Naive B cell (primary cell): ENCODE data around the gene FERMT3. TPM values are rescaled to one million over a fixed set of nuclear protein-coding genes. Genes with fewer than 3 reads are reported as not detected.
"Not testable (repeated sequence)": the region's sequence is repeated elsewhere in the genome, so short reads cannot be mapped to it uniquely, and the experiment has no call there.

Experiments
- ATAC-seq, 2 donors: fragments of 150-1000 bp; cut with Tn5 transposase; 2 replicates each; pipeline ENCODE4 v1.10.0; 2021; ENCODE audit warnings: low read depth in 2 of 2, mild to moderate bottlenecking in 2 of 2, moderate library complexity in 2 of 2
- DNase-seq: peaks from one replicate; pipeline ENCODE4 v3.0.0; 2022
- H3K27ac Mint-ChIP-seq, 6 donors: one replicate each; pipeline ENCODE4 v1.8.0; 2020 to 2022; ENCODE audit warnings: mild to moderate bottlenecking in 6 of 6, mixed read lengths in 6 of 6, moderate library complexity in 5 of 6, inconsistent platforms in 2 of 6
- H3K27me3 Mint-ChIP-seq, 3 donors: one replicate each; pipeline ENCODE4 v1.8.0; 2021 to 2022; ENCODE audit warnings: mixed read lengths in 3 of 3, mild to moderate bottlenecking in 1 of 3
- H3K36me3 Mint-ChIP-seq, 2 donors: one replicate each; pipeline ENCODE4 v1.8.0; 2020 to 2022; ENCODE audit warnings: mixed read lengths in 2 of 2, inconsistent platforms in 1 of 2, mild to moderate bottlenecking in 1 of 2
- H3K4me1 Mint-ChIP-seq, 3 donors: one replicate each; pipeline ENCODE4 v1.8.0; 2020 to 2022; ENCODE audit warnings: mixed read lengths in 3 of 3, inconsistent platforms in 1 of 3, mild to moderate bottlenecking in 1 of 3, moderate library complexity in 1 of 3
- H3K4me3 Mint-ChIP-seq, 8 donors: one replicate each; pipeline ENCODE4 v1.8.0; 2020 to 2022; ENCODE audit warnings: mild to moderate bottlenecking in 8 of 8, mixed read lengths in 8 of 8, moderate library complexity in 8 of 8, inconsistent platforms in 2 of 8
- H3K9me3 Mint-ChIP-seq, 7 donors: one replicate each; pipeline ENCODE4 v1.8.0; 2020 to 2022; ENCODE audit warnings: mixed read lengths in 7 of 7, mild to moderate bottlenecking in 5 of 7, inconsistent platforms in 2 of 7, moderate library complexity in 1 of 7
- polyA plus RNA-seq, 6 donors: library from polyadenylated mRNA; unstranded; fragments of 300-500 nt; fragmentation: Illumina TruSeq; gene quantifications; one replicate each; pipeline ENCODE4 v1.2.3, GENCODE V29; 2021; ENCODE audit warnings: low read depth in 6 of 6

Gene FERMT3
- polyA plus RNA-seq, 6 donors from 2014 or later: 98.6 to 148 (median 118) TPM

DNA sequence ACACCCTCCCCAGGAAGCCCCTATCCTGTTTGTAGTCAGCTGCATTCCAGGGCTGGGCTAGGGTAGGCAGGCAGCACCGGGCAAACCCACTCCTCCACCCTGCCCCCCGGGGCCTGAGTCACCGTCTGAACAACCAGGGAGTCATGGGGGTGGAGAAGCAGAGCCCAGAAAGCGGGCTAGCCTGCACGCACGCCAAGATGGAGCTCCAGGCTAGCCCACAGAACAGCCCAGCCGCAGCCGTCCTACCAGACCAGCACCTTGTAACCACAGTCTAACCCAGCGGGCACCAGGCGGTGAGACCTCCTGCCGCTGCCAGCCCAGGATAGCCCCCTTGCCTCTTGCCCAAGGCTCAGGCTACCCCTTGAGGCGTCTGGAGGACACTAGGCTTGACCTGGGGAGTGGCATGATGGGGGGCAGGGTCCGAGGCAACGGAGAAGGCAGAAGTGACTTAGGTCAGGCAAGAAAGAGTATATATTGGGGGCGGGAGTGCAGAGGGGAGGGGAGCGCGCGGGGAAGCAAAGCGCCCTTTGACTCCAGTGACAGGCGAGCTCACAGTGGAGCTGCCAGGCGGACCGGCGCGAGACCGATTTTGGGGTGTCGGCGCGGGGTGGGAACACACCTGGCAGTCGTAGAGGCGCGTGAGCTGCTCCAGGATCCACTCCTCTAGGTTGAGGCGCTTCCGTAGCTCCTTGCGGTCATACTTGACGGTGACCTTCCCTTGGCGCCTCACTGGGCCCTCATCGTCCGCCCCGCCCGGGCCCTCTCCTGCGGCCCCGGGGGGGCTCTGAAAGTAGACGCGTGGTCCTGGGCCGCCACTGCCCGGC, 39.5 kb downstream of the FERMT3 start:
- ATAC-seq: no peak
- H3K9me3 Mint-ChIP-seq: no peaks in the 10 kb centered on the region
- peak overlapping the region; percentile 89 to 96 (median 94) for H3K27ac Mint-ChIP-seq
- H3K4me3 Mint-ChIP-seq: peak overlapping the region; percentile 85 to 95 (median 90)
- no peaks in the 10 kb centered on the region for H3K27me3 Mint-ChIP-seq
- DNase-seq: peak; percentile 50
- H3K36me3 Mint-ChIP-seq: no peaks in the 10 kb centered on the region
- peaks cover 34 to 70% (median 45%) of the 10 kb centered on the region in 3 donors for H3K4me1 Mint-ChIP-seq

DNA sequence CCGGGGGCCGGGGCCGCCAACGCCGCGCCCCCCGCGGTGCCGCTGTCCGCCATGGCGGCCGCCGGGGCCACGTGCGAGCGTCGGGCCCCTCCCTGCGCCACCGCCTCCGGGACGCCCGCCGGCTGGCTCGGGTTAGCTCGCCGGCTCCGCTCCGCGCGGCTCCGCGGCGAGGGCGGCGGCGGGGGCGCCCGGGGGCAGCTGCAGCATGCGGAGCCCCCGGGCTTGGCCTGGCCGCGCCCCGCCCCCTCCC, 40.0 kb downstream of the FERMT3 start:
- peak; percentile 20 to 24 for ATAC-seq
- H3K4me3 Mint-ChIP-seq: peak overlapping the region; percentile 85 to 94 (median 92)
- peak overlapping the region in 2 of 6 donors; percentile 90 to 91 for H3K27ac Mint-ChIP-seq
- peaks cover 29 to 67% (median 42%) of the 10 kb centered on the region in 3 donors for H3K4me1 Mint-ChIP-seq
- not testable (repeated sequence) for H3K27me3 Mint-ChIP-seq, H3K9me3 Mint-ChIP-seq, DNase-seq, H3K36me3 Mint-ChIP-seq

DNA sequence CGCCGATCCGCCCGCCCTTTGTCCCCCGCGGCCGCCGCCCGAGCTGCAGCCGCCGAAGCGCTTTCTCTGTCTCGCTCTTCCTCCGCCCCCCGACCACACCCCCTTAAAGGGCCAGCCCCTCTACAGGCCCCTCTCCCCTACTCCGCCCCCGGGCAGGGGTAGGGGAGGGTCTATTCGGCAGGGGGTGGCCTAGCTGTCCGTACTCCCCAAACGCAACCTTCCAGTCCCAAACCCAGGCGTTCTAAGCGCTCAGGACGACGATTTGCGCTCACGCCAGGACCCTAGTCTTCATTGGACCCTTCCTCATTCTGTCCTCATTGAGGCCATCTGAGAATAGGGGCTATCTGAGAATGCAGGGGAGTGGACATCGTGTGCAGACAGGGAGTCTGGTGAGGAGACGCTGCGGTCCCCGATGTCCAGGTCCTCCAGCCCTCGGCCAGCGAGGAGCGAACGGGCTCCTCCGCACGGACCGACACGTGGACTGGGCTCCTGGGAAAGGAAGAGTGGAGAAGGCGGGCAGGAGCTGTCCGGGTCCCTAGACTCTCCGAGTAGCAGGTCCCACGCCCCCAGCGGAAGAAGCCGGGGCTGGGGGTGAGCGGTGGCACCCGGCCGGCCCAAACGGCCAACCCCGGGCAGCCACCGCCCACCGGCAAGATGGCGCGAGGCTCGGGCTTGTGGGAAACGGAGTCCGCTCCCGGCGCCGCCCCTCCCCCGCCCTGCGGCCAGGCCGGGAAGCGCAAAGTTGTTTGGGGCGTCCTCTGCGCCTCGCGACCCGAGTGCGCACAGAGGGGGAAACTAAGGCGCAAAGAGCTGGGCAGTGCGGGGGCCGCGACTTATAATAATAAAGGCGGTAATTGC, 40.6 kb downstream of the FERMT3 start, which contains the start of gene PPP1R14B:
Gene PPP1R14B (minus strand): TSS at position 73 of the 858 bp plus-strand sequence. CDS start 270 bp downstream, outside the sequence.
- Mint-ChIP-seq H3K4me3 (peak within 1 kb of the TSS; percentile 85 to 95 (median 92)), H3K4me1 (peaks cover 32 to 68% (median 47%) of the 10 kb centered on the region in 3 donors)

DNA sequence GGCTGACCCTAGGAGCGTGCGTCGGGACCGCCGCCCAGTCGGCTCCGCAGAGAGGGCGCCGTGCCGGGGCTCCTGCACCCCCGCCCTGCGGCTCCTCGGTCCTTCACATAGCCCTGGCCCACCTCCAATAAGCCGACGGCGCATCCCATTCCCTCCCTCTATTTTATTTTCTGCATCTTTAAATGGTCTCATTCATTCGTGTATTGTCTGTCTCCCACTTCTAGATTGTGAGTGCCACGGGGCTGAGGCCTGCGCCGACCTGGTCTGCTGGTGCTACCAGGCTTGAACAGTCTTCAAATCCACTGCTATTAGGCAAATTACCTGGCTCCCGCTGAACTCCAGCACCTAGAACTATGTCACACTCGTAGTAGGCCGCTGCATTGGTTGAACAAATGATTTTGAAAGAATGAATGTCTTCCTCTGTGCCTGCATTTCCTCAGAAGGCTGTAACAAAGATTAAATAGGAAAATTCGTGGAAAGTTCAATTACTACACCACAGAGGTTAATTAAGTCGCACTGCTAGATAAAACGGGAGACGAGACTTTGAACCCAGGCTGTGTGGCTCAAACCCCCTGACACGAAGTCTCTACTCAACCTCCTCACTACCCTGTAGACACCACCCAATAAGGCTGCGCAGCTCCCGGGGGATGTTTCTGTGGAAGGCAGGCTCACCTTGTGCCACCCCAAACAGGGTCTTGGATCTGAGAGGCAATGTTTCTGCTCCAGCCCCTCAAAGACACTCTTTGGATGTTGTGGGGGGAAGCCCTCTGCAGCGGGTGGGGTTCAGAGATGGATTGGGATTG, 41.4 kb downstream of the FERMT3 start:
- Mint-ChIP-seq H3K27me3 (no peaks in the 10 kb centered on the region), H3K4me3 (peak overlapping the region; percentile 72 to 93 (median 88)), H3K4me1 (peaks cover 36 to 64% (median 45%) of the 10 kb centered on the region in 3 donors), H3K9me3 (no peaks in the 10 kb centered on the region), H3K27ac (peak overlapping the region in 4 of 6 donors; percentile 26 to 90 (median 84)), H3K36me3 (no peaks in the 10 kb centered on the region)
- DNase-seq: no peak
- no peak for ATAC-seq

More for the DNA sequence above, 40.6 kb downstream of the FERMT3 start, which contains the start of gene PPP1R14B:
- peak; percentile 69 to 71 for ATAC-seq
- Mint-ChIP-seq H3K36me3 (no peaks in the 10 kb centered on the region), H3K27me3 (no peaks in the 10 kb centered on the region), H3K27ac (peak within 1 kb of the TSS; percentile 89 to 96 (median 94)), H3K9me3 (no peaks in the 10 kb centered on the region)
- peak; percentile 81 for DNase-seq

DNA sequence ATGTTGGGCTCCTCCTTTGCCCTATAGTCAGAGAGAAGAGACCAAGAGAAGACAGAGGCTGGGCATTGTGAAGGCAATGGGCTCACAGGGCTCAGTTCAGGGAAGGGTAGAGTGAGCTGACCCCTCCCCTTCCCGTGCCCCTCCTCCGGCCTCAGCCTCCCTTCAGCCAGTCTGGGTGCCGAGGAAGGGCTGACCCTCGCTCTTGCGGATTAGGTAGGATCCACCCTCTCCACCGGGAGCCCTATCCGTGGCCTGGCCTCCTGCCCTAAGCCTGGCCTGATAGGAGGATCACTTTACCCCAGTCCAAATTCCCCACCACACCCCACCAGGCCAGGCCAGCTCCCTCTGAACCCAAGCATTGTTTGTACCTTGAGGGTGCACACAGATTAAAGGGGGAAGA, 42.1 kb downstream of the FERMT3 start:
- H3K36me3 Mint-ChIP-seq: no peaks in the 10 kb centered on the region
- DNase-seq (no peak), ATAC-seq (no peak)
- H3K27me3 Mint-ChIP-seq: no peaks in the 10 kb centered on the region
- peaks cover 31 to 57% (median 42%) of the 10 kb centered on the region in 3 donors for H3K4me1 Mint-ChIP-seq
- H3K4me3 Mint-ChIP-seq: peak overlapping the region in 6 of 8 donors; percentile 34 to 93 (median 88)
- no peaks in the 10 kb centered on the region for H3K9me3 Mint-ChIP-seq
- no peak overlapping the region for H3K27ac Mint-ChIP-seq

DNA sequence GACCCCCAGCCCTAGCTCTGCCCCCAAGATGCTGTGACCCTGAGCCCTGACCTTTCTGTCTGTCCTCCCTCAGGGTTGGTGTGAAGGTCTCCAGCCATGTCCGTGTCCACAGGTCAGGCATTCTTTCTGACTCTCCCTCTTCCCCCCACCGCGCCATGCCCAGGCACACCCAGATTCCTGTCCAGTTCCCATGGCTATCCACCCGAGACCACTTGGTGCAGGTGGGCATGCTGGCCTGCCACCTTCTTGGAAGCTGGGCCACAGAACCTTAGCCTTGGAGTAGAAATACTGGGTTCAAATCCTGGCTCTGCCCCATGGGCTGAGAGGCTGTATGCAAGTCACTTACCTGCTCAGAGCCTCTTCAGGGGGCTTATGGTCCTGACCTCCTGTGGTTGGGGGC, 42.5 kb downstream of the FERMT3 start:
- Mint-ChIP-seq H3K9me3 (no peaks in the 10 kb centered on the region), H3K4me3 (peak overlapping the region in 5 of 8 donors; percentile 19 to 93 (median 62)), H3K27me3 (no peaks in the 10 kb centered on the region), H3K27ac (peak overlapping the region in 1 of 6 donors; percentile 83), H3K4me1 (peaks cover 31 to 53% (median 40%) of the 10 kb centered on the region in 3 donors), H3K36me3 (no peaks in the 10 kb centered on the region)
- DNase-seq (no peak), ATAC-seq (no peak)

DNA sequence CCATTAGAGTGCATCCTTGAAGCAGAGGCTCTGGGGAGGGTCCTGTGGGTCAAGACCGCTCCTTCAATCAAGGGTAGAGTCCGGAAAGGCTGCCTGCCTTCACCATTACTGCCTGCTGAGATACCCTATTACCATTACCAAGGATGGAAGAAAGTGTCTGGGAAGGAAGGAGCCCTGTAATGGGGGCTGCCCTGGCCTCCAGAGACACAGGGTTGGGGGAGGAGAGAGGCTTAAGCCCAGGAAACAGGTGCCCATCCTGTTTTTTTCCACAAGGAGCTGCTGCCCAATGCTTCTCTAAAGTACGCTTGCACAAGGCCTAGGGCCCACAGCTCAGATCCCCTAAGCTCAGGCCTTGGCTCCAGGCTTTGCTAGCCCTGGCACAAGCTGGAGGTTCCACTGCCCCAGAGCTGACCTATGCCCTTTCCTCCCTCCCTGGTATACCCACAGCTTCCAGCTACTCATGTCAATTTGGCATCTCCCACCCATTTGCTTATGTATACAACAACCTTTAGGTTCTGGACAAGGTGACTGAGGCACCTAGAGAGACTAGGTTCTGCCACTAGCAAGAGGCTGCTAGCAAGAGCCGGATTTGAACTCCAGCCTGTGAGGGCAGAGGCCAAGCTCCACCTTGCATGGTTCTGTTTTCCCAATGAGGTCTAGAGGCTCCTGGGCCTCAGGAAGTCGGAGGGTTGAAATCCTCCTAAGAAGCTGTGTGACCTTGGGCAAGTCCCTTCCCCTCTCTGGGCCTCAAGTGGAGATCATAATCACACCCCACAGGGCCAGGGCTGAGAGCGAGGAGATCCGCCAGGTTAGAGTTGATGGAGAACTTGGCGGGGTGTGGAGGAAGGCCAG, 43.3 kb downstream of the FERMT3 start:
- no peak for ATAC-seq
- Mint-ChIP-seq H3K36me3 (no peaks in the 10 kb centered on the region), H3K9me3 (no peaks in the 10 kb centered on the region), H3K27ac (peak overlapping the region in 4 of 6 donors; percentile 38 to 89 (median 71)), H3K27me3 (no peaks in the 10 kb centered on the region), H3K4me3 (peak overlapping the region; percentile 47 to 90 (median 52)), H3K4me1 (peaks cover 31 to 52% (median 37%) of the 10 kb centered on the region in 3 donors)
- no peak for DNase-seq

DNA sequence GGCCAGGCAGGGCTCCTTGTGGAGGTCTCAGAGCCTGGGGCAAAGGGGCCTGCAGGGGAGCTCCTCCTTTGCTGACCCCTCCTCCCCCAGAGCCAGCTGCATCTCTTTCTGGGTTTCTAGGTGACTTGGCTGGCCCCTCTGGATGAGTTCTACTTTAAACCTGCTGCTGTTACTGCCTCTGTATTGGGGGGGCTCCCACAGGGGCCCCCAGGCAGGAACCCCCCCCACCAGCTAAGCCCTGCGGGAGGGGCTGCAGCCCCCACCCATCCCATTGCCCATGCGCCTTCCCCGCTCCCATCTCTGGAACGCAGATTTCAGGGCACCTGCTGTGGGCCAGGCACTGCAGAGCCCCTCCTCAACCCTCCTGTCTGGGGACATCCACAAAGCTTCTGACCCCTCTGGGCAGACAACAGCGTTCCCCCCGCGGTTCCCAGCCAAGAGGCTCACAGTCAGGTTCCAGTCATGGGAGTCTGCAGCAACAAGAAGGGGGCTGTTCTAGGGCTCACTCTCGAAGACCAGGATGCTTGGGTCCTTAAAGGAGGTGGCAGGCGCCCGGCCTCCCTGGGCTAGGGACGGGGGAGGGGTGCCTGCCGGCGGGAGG, 44.0 kb downstream of the FERMT3 start:
- Mint-ChIP-seq H3K4me1 (peaks cover 30 to 46% (median 31%) of the 10 kb centered on the region in 3 donors), H3K36me3 (no peaks in the 10 kb centered on the region), H3K9me3 (no peaks in the 10 kb centered on the region), H3K4me3 (peak overlapping the region; percentile 60 to 92 (median 86)), H3K27ac (peak overlapping the region in 1 of 6 donors; percentile 79), H3K27me3 (no peaks in the 10 kb centered on the region)
- ATAC-seq (no peak), DNase-seq (no peak)

DNA sequence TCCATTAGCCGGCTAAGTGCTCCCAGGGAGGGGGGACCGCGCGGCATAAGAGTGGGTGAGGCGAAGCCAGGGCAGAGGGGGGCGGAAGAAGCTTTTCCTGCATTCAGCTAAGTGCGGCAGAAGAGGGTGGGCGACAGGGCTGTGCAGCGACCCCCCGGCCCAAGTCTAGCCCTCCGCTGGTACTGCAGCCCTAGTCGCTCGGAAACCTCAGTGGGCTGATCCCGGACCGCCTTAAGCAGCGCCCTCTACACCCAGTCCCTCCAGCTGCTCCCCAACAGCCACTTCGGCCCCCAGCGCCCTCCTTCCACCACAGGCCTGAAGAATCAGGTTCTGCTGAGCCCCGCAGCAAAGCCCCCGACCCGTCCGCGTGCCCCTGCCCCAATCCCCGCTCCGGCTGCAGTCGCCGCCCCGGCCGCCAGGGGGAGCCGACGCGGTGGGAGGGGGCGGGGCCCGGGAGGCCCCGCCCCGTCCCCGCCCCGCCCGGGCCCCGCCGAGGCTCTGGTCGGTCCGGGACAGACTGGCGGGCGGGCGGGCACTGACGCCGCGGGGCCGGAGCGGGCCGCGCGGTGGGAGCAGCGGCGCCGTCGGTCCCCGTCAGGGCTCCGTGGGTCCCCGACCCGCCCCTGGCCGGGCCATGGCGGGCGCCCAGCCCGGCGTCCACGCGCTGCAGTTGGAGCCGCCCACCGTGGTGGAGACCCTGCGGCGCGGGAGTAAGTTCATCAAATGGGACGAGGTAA, 44.7 kb downstream of the FERMT3 start, which contains the start of gene PLCB3:
Gene PLCB3 (plus strand): TSS at position 515 of the 737 bp plus-strand sequence. CDS start 120 bp downstream, at position 635.
- Mint-ChIP-seq H3K27me3 (no peaks in the 10 kb centered on the region), H3K4me3 (peak within 1 kb of the TSS; percentile 85 to 94 (median 90)), H3K9me3 (no peaks in the 10 kb centered on the region), H3K27ac (peak within 1 kb of the TSS; percentile 14 to 94 (median 78)), H3K36me3 (no peaks in the 10 kb centered on the region), H3K4me1 (peaks cover 25 to 40% (median 25%) of the 10 kb centered on the region in 3 donors)
- ATAC-seq: peak; percentile 54 to 56
- DNase-seq: peak; percentile 62

DNA sequence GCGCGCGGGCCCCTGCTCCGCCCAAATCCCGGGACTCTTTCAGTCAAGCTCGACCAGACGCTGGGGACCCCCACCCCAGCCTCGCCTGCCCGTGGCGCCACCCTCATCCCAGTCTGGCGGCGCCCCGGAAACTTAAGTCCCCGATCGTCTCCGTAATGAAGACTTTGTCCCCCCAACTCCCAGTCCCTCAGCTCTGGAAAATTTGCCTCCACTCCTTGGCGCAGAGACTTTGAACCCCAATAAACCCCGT, 45.2 kb downstream of the FERMT3 start:
- H3K4me1 Mint-ChIP-seq: peaks cover 24 to 39% (median 25%) of the 10 kb centered on the region in 3 donors
- no peaks in the 10 kb centered on the region for H3K27me3 Mint-ChIP-seq
- DNase-seq: no peak
- H3K36me3 Mint-ChIP-seq: no peaks in the 10 kb centered on the region
- H3K4me3 Mint-ChIP-seq: peak overlapping the region; percentile 83 to 94 (median 89)
- ATAC-seq: no peak
- H3K27ac Mint-ChIP-seq: peak overlapping the region in 4 of 6 donors; percentile 72 to 94 (median 82)
- no peaks in the 10 kb centered on the region for H3K9me3 Mint-ChIP-seq

DNA sequence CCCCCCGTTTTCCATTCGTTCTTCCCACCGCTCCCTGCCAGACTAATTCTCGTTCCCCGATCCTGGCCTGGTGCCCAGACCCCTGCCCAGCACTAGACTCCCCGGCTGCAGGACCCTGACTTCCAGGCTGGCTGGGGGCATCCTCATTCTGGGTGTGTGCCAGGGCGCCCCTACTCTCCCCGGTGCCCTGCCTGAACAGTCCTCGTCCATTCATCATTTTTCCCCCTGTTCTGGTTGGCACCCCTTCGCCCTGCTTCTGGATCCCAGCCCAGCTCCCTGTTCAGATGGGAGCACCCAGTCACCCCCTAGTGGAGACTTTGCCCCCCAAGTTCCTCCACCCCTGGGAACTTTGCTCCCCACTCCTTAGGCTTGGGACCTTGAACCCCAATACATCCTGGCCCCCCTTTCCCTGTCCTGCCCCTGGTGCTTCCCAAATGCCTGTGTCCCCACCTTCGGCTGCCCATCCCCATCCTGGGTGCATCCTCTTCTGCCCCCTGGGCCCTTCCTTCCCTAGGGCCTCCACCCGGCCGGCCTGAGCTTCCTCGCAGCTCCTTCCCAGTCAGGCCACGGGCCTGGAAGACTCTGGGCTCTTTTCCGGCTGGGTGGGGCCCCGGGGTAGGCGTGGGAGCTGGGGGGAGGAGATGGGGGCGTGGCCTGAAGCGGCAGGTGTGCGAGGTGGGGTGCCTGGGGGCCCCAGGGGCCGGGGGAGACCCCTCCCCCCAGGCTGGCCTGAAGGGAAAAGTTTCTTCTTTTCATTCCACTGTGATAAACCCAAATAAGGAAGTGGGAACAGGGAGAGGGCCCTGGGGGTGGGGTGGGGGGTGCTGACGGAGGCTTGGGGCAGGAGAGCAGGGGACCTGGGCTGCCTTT, 45.7 kb downstream of the FERMT3 start:
- Mint-ChIP-seq H3K27ac (peak overlapping the region in 5 of 6 donors; percentile 53 to 94 (median 79)), H3K36me3 (no peaks in the 10 kb centered on the region), H3K4me1 (peaks cover 19 to 33% (median 25%) of the 10 kb centered on the region in 3 donors), H3K9me3 (no peaks in the 10 kb centered on the region), H3K27me3 (no peaks in the 10 kb centered on the region), H3K4me3 (peak overlapping the region; percentile 83 to 94 (median 89))
- DNase-seq (no peak), ATAC-seq (peak in 1 of 2 donors; percentile 5)
